ENCODE results near the gene ATP10B.
"Not testable (repeated sequence)": the region's sequence is repeated elsewhere in the genome, so short reads cannot be mapped to it uniquely, and the experiment has no call there.

The ATP10B gene

GRCh38 chr5:160812996-160813395 lies 39.0 kb downstream of the ATP10B start:
- DNase-seq: not testable (repeated sequence)

GRCh38 chr5:160805376-160805775 lies 46.6 kb downstream of the ATP10B start:
- DNase-seq: no peak

GRCh38 chr5:160802592-160802991 lies 49.4 kb downstream of the ATP10B start:
- peak; percentile 16 for DNase-seq

GRCh38 chr5:160800375-160801275 lies 51.4 kb downstream of the ATP10B start:
- no peak for DNase-seq

- DNase-seq: peak; percentile 73
Observed at GRCh38 chr5:160799184-160799583, 52.8 kb downstream of the ATP10B start.

GRCh38 chr5:160797020-160797419 lies 55.0 kb downstream of the ATP10B start:
- DNase-seq: no peak

- DNase-seq: no peak
Observed at GRCh38 chr5:160793530-160793899, 58.5 kb downstream of the ATP10B start.

GRCh38 chr5:160792732-160793529 lies 59.1 kb downstream of the ATP10B start:
- no peak for DNase-seq

GRCh38 chr5:160792281-160792680 lies 59.7 kb downstream of the ATP10B start:
- DNase-seq: peak; percentile 15

GRCh38 chr5:160789219-160789859 lies 62.7 kb downstream of the ATP10B start:
- DNase-seq: peak; percentile 4

GRCh38 chr5:160788102-160788660 lies 63.8 kb downstream of the ATP10B start:
- DNase-seq: no peak

GRCh38 chr5:160787240-160787639 lies 64.8 kb downstream of the ATP10B start:
- DNase-seq: peak; percentile 43

- no peak for DNase-seq
Observed at GRCh38 chr5:160774666-160775315, 77.2 kb downstream of the ATP10B start.

- no peak for DNase-seq
Observed at GRCh38 chr5:160773646-160774410, 78.2 kb downstream of the ATP10B start.

GRCh38 chr5:160772854-160773253 lies 79.2 kb downstream of the ATP10B start:
- no peak for DNase-seq

GRCh38 chr5:160770718-160771117 lies 81.3 kb downstream of the ATP10B start:
- no peak for DNase-seq

GRCh38 chr5:160769301-160769700 lies 82.7 kb downstream of the ATP10B start:
- DNase-seq: no peak

GRCh38 chr5:160767062-160767461 lies 84.9 kb downstream of the ATP10B start:
- no peak for DNase-seq

- DNase-seq: no peak
Observed at GRCh38 chr5:160760008-160760407, 92.0 kb downstream of the ATP10B start.

- DNase-seq: no peak
Observed at GRCh38 chr5:160757194-160757593, 94.8 kb downstream of the ATP10B start.

GRCh38 chr5:160750938-160751657 lies 100.9 kb downstream of the ATP10B start:
- no peak for DNase-seq
